HUES64 (cell line): ENCODE results near the gene PLEKHG7.

ENCODE experiments used
- H3K27ac ChIP-seq: 2 replicates; pipeline ENCODE4 v1.7.0; 2013; ENCODE audit warnings: low read depth, low read length, inconsistent platforms
- H3K27me3 ChIP-seq: 2 replicates; pipeline ENCODE4 v1.6.1; 2013; ENCODE audit warnings: mild to moderate bottlenecking, low read length; ENCODE audit not compliant: insufficient read depth
- H3K36me3 ChIP-seq: 2 replicates; pipeline ENCODE4 v1.6.1; 2013; ENCODE audit warnings: mild to moderate bottlenecking, low read length; ENCODE audit not compliant: insufficient read depth
- H3K4me1 ChIP-seq: 2 replicates; pipeline ENCODE4 v1.6.1; 2013; ENCODE audit warnings: mild to moderate bottlenecking, low read length, moderate library complexity; ENCODE audit not compliant: insufficient read depth
- H3K4me3 ChIP-seq: 2 replicates; pipeline ENCODE4 v1.5.1; 2013; ENCODE audit warnings: mild to moderate bottlenecking, low read length, moderate library complexity
- H3K9ac ChIP-seq: 2 replicates; pipeline ENCODE4 v1.6.1; 2013; ENCODE audit warnings: mild to moderate bottlenecking, low read depth, low read length
- H3K9me3 ChIP-seq: 2 replicates; pipeline ENCODE4 v1.6.1; 2013; ENCODE audit warnings: low read depth, low read length; ENCODE audit not compliant: insufficient read depth
- WGBS: fragments of 150-250, 120-280 bp; methylation state at CpG from one replicate; pipeline ENCODE4 v1.1.7; 2013; ENCODE audit warnings: missing lambda C conversion rate; 5-methylcytosine and 5-hydroxymethylcytosine counted together

The PLEKHG7 gene

DNA sequence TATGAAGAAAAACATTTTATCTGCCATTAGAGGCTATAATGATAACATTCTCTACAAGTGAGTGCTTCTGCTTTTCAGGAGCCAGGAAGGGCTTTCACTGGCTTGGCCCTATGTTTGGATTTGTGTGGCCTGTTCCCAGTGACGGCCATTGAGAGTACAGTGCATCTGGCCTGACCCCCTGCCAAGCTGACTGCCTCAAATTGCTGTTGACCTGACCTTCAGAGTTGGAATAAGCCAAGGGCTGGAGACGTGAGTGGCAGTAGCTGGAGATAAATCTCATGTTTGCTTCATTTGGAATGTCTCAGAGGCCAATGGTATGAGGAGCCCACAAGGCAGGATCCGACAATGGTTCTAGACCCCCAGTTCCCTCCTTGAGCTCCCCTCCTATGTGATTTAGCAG is 28.3 kb upstream of the PLEKHG7 start:
- 58% methylated on average over 3 of the region's 3 CpGs for WGBS
- H3K4me1 ChIP-seq, result no peaks in the 10 kb centered on the region
- no peaks in the 10 kb centered on the region for H3K9me3 ChIP-seq
- H3K36me3 ChIP-seq, result no peaks in the 10 kb centered on the region
- no peak overlapping the region for H3K27ac ChIP-seq
- no peaks in the 10 kb centered on the region for H3K27me3 ChIP-seq
- H3K9ac ChIP-seq, result no peak overlapping the region
- no peak overlapping the region for H3K4me3 ChIP-seq

DNA sequence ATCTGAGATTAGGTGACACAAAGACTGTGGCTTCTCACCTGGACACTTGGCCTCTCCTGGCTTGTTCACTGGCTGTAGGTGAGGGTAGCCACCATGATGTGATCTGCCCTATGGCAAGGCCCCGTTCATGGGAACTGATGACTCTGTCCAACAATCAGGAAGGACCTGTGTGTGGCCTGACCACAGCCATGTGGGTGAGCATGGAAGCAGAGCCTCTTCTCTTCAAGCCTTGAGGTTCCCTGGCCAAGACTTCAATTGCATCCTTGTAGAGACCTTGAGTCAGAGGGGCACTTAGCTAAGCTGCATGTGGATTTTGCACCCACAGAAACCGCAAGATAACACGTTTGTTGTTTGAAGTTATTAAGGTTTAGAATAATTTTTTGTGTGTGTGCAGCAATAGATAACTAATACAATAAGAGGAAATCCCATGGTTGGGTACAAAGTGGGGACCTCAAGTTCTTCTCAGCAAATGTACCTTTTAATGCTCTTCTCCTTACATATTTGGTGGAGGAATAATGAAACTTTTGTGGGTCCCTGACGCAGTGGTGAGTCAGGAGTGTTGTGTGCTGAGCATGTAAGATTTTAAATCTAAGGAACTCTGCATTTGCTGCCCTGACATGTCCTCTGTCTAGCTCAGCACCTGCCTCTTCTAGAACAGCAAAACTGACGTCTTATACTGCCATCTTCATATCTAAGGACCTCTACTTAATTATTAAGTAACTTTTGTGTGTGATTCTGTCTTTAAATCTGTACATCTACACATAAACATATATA is 27.5 kb upstream of the PLEKHG7 start:
- Histone ChIP-seq H3K27me3 (no peaks in the 10 kb centered on the region), H3K4me1 (no peaks in the 10 kb centered on the region), H3K27ac (no peak overlapping the region), H3K9ac (no peak overlapping the region), H3K9me3 (no peaks in the 10 kb centered on the region), H3K4me3 (no peak overlapping the region), H3K36me3 (no peaks in the 10 kb centered on the region)
- 90% methylated on average over 5 of the region's 5 CpGs for WGBS

DNA sequence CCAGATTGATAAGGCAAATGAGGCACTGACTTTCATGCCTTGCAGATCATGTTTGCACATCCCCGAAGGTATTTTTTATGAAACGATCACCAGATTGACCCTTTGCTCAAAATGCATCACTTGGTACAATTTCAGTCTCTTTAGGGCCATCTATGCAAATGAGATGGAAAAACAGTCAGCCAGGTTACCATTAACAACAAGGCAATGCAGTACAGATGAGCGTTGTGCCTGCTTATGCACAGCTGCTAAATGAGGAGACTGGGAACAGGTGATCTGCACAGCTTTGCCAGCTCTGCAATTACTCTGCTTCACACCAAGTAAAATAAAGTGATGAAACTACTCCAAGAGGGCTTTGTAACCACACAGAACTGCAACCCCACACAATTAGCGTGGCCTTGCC is 26.1 kb upstream of the PLEKHG7 start:
- Histone ChIP-seq H3K27ac (no peak overlapping the region), H3K36me3 (no peaks in the 10 kb centered on the region), H3K27me3 (no peaks in the 10 kb centered on the region), H3K4me3 (no peak overlapping the region), H3K9me3 (no peaks in the 10 kb centered on the region), H3K4me1 (no peaks in the 10 kb centered on the region), H3K9ac (no peak overlapping the region)
- WGBS, result 95% methylated on average over 4 of the region's 4 CpGs

DNA sequence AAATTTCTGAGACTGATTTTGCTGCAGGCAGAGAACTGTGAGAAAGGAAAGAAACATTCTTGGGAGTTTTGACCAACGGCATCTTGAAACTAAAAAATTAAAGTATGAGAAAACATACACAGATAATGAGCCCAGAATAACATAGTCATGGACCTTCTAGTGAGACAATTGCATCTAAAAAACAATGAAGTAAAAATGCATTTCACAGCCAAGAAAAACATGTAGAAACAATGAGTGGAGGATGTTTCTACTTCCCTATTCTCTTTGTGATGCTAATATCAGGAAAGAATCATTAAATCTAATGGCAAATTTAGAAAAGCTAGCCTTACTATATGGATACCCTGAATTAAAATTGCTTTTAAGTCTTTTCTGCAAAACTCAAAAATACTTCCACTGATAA is 12.2 kb upstream of the PLEKHG7 start:
- H3K4me1 ChIP-seq, result no peaks in the 10 kb centered on the region; the same call in 1 of the 2 replicates
- WGBS, result 86% methylated on average over 1 of the region's 1 CpG

DNA sequence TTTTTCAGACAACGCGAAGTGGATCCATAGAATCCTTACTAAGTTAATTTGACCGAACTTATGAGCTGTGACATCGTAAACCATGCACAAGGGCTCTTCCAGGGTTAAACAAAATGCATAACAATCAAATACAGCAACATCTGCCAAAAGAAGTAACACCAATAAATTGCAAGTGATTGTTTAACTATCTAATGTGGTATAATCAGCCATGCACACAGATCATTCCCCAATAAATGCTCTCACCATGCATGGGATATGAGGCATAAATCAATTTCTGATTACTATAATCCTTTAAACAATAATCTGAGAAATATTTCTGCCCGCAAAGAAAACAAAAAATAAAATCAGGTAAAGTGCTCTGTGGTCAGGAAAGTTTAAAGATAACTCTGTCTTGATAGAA is 7.7 kb upstream of the PLEKHG7 start:
- Histone ChIP-seq H3K36me3 (no peaks in the 10 kb centered on the region), H3K9me3 (0 out of 2 replicates have a peak, but pooled peaks cover 12% of the 10 kb centered on the region), H3K4me1 (no peaks in the 10 kb centered on the region; the same call in 1 of the 2 replicates), H3K27me3 (no peaks in the 10 kb centered on the region), H3K27ac (no peak overlapping the region), H3K9ac (no peak overlapping the region), H3K4me3 (no peak overlapping the region)
- WGBS, result 98% methylated on average over 5 of the region's 5 CpGs

More for the DNA sequence above, 12.2 kb upstream of the PLEKHG7 start:
- no peaks in the 10 kb centered on the region for H3K27me3 ChIP-seq
- no peak overlapping the region for H3K4me3 ChIP-seq
- H3K9ac ChIP-seq, result no peak overlapping the region
- H3K36me3 ChIP-seq, result no peaks in the 10 kb centered on the region
- H3K9me3 ChIP-seq, result no peaks in the 10 kb centered on the region
- no peak overlapping the region for H3K27ac ChIP-seq

DNA sequence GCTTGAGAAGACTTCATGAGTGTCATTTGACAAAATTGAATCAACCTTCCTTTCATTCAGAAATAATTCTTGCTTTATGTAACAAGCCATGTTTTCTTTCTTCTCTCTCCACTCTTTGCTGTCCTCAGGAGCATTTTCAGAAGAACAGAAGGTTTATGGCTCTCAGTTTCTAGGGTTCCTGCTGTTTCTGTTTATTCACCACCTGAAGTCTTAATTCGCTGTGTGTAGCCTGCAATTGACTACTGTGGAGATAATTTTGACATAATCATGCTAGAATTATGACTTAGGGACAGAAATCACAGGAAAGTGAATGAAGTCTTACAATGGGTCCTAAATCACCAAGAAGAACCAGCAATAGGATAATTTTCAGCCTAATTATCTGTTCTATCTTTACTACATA is 7.2 kb upstream of the PLEKHG7 start:
- H3K4me1 ChIP-seq, result no peaks in the 10 kb centered on the region; the same call in 1 of the 2 replicates
- no peaks in the 10 kb centered on the region for H3K27me3 ChIP-seq
- no peaks in the 10 kb centered on the region for H3K36me3 ChIP-seq
- 100% methylated on average over 1 of the region's 1 CpG for WGBS
- 0 out of 2 replicates have a peak, but pooled peaks cover 12% of the 10 kb centered on the region for H3K9me3 ChIP-seq
- H3K9ac ChIP-seq, result no peak overlapping the region
- no peak overlapping the region for H3K4me3 ChIP-seq
- H3K27ac ChIP-seq, result no peak overlapping the region

DNA sequence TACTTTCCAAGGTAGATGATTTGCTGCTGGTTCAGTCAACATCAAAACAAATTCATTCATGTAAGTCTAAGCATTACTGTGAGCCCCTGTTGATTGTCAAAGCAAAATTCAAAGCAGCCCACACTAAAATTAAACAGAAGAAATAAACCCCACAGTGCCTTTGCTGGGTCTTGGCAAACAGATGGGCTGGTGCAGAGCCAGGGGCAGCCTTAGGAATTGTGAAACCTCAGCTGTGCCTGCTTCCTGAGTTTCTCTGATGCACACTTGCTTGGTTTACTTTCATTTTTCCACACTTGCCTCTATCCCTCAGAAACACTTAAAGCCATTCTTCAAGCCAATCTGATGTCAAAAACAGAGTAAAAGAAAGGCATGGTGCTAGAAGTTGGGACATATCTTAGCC is 6.6 kb upstream of the PLEKHG7 start:
- no peak overlapping the region for H3K27ac ChIP-seq
- no peak overlapping the region for H3K4me3 ChIP-seq
- H3K9me3 ChIP-seq, result 0 out of 2 replicates have a peak, but pooled peaks cover 12% of the 10 kb centered on the region
- H3K4me1 ChIP-seq, result no peaks in the 10 kb centered on the region
- H3K36me3 ChIP-seq, result no peaks in the 10 kb centered on the region
- no peaks in the 10 kb centered on the region for H3K27me3 ChIP-seq
- no peak overlapping the region for H3K9ac ChIP-seq

DNA sequence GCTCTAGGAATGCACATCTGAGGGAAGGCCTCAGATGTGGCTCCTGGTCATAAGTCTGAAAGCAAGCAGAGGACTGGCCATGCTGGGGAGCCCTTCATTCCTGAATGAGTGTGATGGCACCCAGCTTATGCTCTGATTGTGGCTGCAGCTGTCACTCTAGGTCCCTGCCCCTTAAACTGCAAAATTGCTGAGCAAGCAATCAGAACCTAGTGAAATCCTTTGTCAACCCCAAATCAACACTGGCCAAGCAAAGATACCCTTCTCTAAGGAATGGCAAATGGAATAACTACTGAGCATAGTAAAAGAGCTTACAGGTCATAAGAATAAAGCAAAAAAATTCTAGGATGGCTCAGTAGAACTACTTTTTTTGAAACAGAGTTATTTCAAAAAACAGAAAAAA is 4.3 kb upstream of the PLEKHG7 start:
- H3K4me1 ChIP-seq, result 0 out of 2 replicates have a peak, but pooled peaks cover under 1% of the 10 kb centered on the region
- no peaks in the 10 kb centered on the region for H3K27me3 ChIP-seq
- H3K36me3 ChIP-seq, result no peaks in the 10 kb centered on the region
- H3K4me3 ChIP-seq, result no peak overlapping the region
- no peak overlapping the region for H3K9ac ChIP-seq
- H3K9me3 ChIP-seq, result 0 out of 2 replicates have a peak, but pooled peaks cover 12% of the 10 kb centered on the region
- no peak overlapping the region for H3K27ac ChIP-seq

DNA sequence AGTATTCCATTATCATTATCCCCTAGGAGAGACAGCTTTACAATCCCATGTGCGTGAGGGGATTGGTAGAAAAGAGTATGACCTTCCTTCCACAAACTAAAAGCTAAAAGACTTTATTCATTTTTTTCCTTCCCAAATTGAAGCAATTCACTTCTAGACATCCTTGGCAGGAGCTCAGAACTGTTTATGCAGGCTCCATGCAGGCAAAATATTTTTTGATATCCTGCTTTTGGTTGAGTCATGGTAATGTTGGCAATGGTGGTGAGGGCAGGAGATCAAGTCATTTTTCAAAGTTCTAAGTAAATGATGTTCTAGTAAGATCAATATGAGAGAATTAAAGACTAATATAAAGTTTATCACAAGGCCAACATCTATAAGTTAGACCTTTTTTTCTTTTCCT is 1.3 kb upstream of the PLEKHG7 start:
- WGBS, result 100% methylated on average over 1 of the region's 1 CpG
- no peak overlapping the region for H3K9ac ChIP-seq
- H3K4me1 ChIP-seq, result 0 out of 2 replicates have a peak, but pooled peaks cover 3% of the 10 kb centered on the region
- 0 out of 2 replicates have a peak, but pooled peaks cover 12% of the 10 kb centered on the region for H3K9me3 ChIP-seq
- no peaks in the 10 kb centered on the region for H3K36me3 ChIP-seq
- no peak overlapping the region for H3K27ac ChIP-seq
- H3K4me3 ChIP-seq, result no peak overlapping the region
- no peaks in the 10 kb centered on the region for H3K27me3 ChIP-seq

DNA sequence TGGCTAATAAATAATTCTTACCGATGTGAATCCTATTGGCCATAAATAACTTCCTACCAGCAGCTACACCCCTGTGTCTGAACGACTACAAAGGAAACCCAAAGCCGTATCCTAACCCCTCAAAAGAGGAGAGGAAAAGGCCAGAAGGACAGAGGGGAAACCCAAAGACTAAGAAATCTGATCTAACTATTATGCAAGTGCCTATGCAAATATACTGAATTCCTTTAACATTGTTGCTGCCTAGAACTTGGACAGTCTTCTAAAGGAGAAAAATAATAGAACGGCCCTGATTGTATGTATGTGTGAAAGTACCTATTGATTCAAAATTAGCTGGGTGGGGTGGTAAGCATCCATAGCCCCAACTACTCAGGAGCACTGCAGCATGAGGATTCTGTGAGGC is 997 bp downstream of the PLEKHG7 start:
- WGBS, result 96% methylated on average over 4 of the region's 4 CpGs
- no peaks in the 10 kb centered on the region for H3K36me3 ChIP-seq
- H3K27ac ChIP-seq, result no peak overlapping the region
- no peaks in the 10 kb centered on the region for H3K9me3 ChIP-seq
- H3K4me3 ChIP-seq, result no peak overlapping the region
- H3K27me3 ChIP-seq, result no peaks in the 10 kb centered on the region
- H3K9ac ChIP-seq, result no peak overlapping the region
- 0 out of 2 replicates have a peak, but pooled peaks cover 3% of the 10 kb centered on the region for H3K4me1 ChIP-seq

DNA sequence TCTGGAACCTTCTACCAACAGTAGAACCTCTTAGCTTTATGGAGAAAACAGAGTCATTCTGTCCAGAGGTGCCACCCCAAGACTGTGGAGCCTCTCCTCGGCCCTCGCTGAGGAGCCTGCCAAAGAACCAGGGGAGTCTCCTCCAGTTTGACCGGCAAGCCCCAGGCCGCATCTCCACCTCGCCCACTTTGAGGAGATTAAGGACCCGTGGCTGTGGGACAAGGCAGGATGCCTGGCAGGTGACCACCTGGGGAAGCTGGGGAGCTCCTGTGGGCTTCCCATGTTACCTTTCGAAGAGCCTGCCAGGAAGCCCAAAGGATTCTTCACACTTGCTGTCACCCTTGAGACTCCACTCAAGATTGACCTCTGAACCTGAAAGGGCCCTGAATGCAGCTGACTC is 3.8 kb downstream of the PLEKHG7 start:
- WGBS, result 97% methylated on average over 7 of the region's 7 CpGs
- H3K27ac ChIP-seq, result no peak overlapping the region
- no peaks in the 10 kb centered on the region for H3K27me3 ChIP-seq
- no peak overlapping the region for H3K4me3 ChIP-seq
- 0 out of 2 replicates have a peak, but pooled peaks cover 3% of the 10 kb centered on the region for H3K4me1 ChIP-seq
- H3K9me3 ChIP-seq, result no peaks in the 10 kb centered on the region
- H3K9ac ChIP-seq, result no peak overlapping the region
- no peaks in the 10 kb centered on the region for H3K36me3 ChIP-seq
